ENCODE measurements around the gene DLGAP4. TPM values are rescaled to one million over a fixed set of nuclear protein-coding genes. Genes with fewer than 3 reads are reported as not detected.

The DLGAP4 gene
- total RNA-seq, 1 donor = 18.1 TPM

- Histone ChIP-seq H3K4me1 (ENCODE audit: insufficient read depth, low read length) (no peaks in the 10 kb centered on the region), H3K36me3 (ENCODE audit: insufficient read depth, low read length) (no peaks in the 10 kb centered on the region), H3K4me2 (ENCODE audit: insufficient read depth, low read length) (no peak overlapping the region), H3K9me3 (ENCODE audit: low read depth, low read length) (no peaks in the 10 kb centered on the region), H3K4me3 (ENCODE audit: insufficient read depth, low read length) (no peak overlapping the region), H2AFZ (ENCODE audit: low read length) (no peak overlapping the region), H4K20me1 (ENCODE audit: insufficient read depth, low read length) (no peaks in the 10 kb centered on the region), H3K27me3 (ENCODE audit: insufficient read depth, low read length) (peaks cover 37% of the 10 kb centered on the region), H3K27ac (ENCODE audit: low read depth, low read length) (no peak overlapping the region), H3K79me2 (ENCODE audit: insufficient read depth, low read length) (no peaks in the 10 kb centered on the region)
- no peak for DNase-seq (ENCODE audit: insufficient read length, low spot score, missing footprints)
- no peak for TF ChIP-seq CTCF (IDR thresholded peaks at IDR 0.05; ENCODE audit: extremely low read depth, low read depth, low read length)
Measured at GRCh38 chr20:36336204-36336603, 30.1 kb downstream of the DLGAP4 start.

- Histone ChIP-seq H3K4me3 (ENCODE audit: insufficient read depth, low read length) (no peak overlapping the region), H3K4me1 (ENCODE audit: insufficient read depth, low read length) (no peaks in the 10 kb centered on the region), H4K20me1 (ENCODE audit: insufficient read depth, low read length) (no peaks in the 10 kb centered on the region), H2AFZ (ENCODE audit: low read length) (no peak overlapping the region), H3K9me3 (ENCODE audit: low read depth, low read length) (no peaks in the 10 kb centered on the region), H3K27me3 (ENCODE audit: insufficient read depth, low read length) (peaks cover 30% of the 10 kb centered on the region), H3K27ac (ENCODE audit: low read depth, low read length) (no peak overlapping the region), H3K36me3 (ENCODE audit: insufficient read depth, low read length) (no peaks in the 10 kb centered on the region), H3K4me2 (ENCODE audit: insufficient read depth, low read length) (no peak overlapping the region), H3K79me2 (ENCODE audit: insufficient read depth, low read length) (no peaks in the 10 kb centered on the region)
- no peak for TF ChIP-seq CTCF (IDR thresholded peaks at IDR 0.05; ENCODE audit: extremely low read depth, low read depth, low read length)
- DNase-seq (ENCODE audit: insufficient read length, low spot score, missing footprints) = peak; percentile 6
Measured at GRCh38 chr20:36336954-36337704, 31.0 kb downstream of the DLGAP4 start.

GRCh38 chr20:36337886-36338285 is 31.7 kb downstream of the DLGAP4 start:
- Histone ChIP-seq H3K27ac (ENCODE audit: low read depth, low read length) (no peak overlapping the region), H3K27me3 (ENCODE audit: insufficient read depth, low read length) (peaks cover 26% of the 10 kb centered on the region), H3K9me3 (ENCODE audit: low read depth, low read length) (no peaks in the 10 kb centered on the region), H3K79me2 (ENCODE audit: insufficient read depth, low read length) (no peaks in the 10 kb centered on the region), H2AFZ (ENCODE audit: low read length) (no peak overlapping the region), H4K20me1 (ENCODE audit: insufficient read depth, low read length) (no peaks in the 10 kb centered on the region), H3K4me1 (ENCODE audit: insufficient read depth, low read length) (no peaks in the 10 kb centered on the region), H3K36me3 (ENCODE audit: insufficient read depth, low read length) (no peaks in the 10 kb centered on the region), H3K4me2 (ENCODE audit: insufficient read depth, low read length) (no peak overlapping the region), H3K4me3 (ENCODE audit: insufficient read depth, low read length) (no peak overlapping the region)
- no peak for DNase-seq (ENCODE audit: insufficient read length, low spot score, missing footprints)
- TF ChIP-seq CTCF (IDR thresholded peaks at IDR 0.05; ENCODE audit: extremely low read depth, low read depth, low read length) = no peak

- H3K9me3 ChIP-seq (ENCODE audit: low read depth, low read length) = no peaks in the 10 kb centered on the region
- H3K27me3 ChIP-seq (ENCODE audit: insufficient read depth, low read length) = peaks cover 5% of the 10 kb centered on the region
- DNase-seq (ENCODE audit: insufficient read length, low spot score, missing footprints) = no peak
- H3K4me3 ChIP-seq (ENCODE audit: insufficient read depth, low read length) = no peak overlapping the region
- H3K36me3 ChIP-seq (ENCODE audit: insufficient read depth, low read length) = no peaks in the 10 kb centered on the region
- no peak overlapping the region for H3K4me2 ChIP-seq (ENCODE audit: insufficient read depth, low read length)
- no peaks in the 10 kb centered on the region for H3K4me1 ChIP-seq (ENCODE audit: insufficient read depth, low read length)
- no peak overlapping the region for H2AFZ ChIP-seq (ENCODE audit: low read length)
- H3K79me2 ChIP-seq (ENCODE audit: insufficient read depth, low read length) = no peaks in the 10 kb centered on the region
- TF ChIP-seq CTCF (IDR thresholded peaks at IDR 0.05; ENCODE audit: extremely low read depth, low read depth, low read length) = no peak
- H4K20me1 ChIP-seq (ENCODE audit: insufficient read depth, low read length) = no peaks in the 10 kb centered on the region
- no peak overlapping the region for H3K27ac ChIP-seq (ENCODE audit: low read depth, low read length)
Measured at GRCh38 chr20:36339646-36340592, 33.8 kb downstream of the DLGAP4 start.

All from osteoblast (primary cell).